Mesenchymal stem cell (in vitro differentiated cells and primary cell): Measurements from ENCODE around the gene FGGY.

Source experiments
- DNase-seq: peaks from one replicate; pipeline ENCODE4 v3.0.0-alpha.2; 2013
- H2AFZ ChIP-seq: one replicate; pipeline ENCODE4 v1.6.1; 2013; ENCODE audit warnings: low read depth, mild to moderate bottlenecking, control low read depth, inconsistent platforms, low read length, moderate library complexity
- H2AK5ac ChIP-seq: 2 replicates; pipeline ENCODE4 v1.6.1; 2013; ENCODE audit warnings: low read length, moderate library complexity, mild to moderate bottlenecking, inconsistent platforms; ENCODE audit not compliant: severe bottlenecking
- H2BK120ac ChIP-seq: one replicate; pipeline ENCODE4 v1.6.1; 2013; ENCODE audit warnings: low read depth, mild to moderate bottlenecking, inconsistent platforms, low read length, moderate library complexity
- H2BK12ac ChIP-seq, 2 experiments: one replicate each; pipeline ENCODE4 v1.6.1; 2013; ENCODE audit warnings: inconsistent platforms in 2 of 2, low read length in 2 of 2, mild to moderate bottlenecking in 2 of 2, moderate library complexity in 2 of 2, control low read depth in 1 of 2
- H2BK15ac ChIP-seq: one replicate; pipeline ENCODE4 v1.6.1; 2013; ENCODE audit warnings: mild to moderate bottlenecking, low read depth, inconsistent platforms; ENCODE audit not compliant: poor library complexity, severe bottlenecking
- H2BK5ac ChIP-seq: 2 replicates; pipeline ENCODE4 v1.6.1; 2013; ENCODE audit warnings: low read depth, mild to moderate bottlenecking, low read length, control low read depth, inconsistent platforms; ENCODE audit not compliant: poor library complexity, severe bottlenecking
- H3K14ac ChIP-seq, 2 experiments: one replicate each; pipeline ENCODE4 v1.6.1; 2013; ENCODE audit warnings: inconsistent platforms in 2 of 2, low read length in 2 of 2, control low read depth in 1 of 2, mild to moderate bottlenecking in 1 of 2, moderate library complexity in 1 of 2
- H3K18ac ChIP-seq, 2 experiments: one replicate each; pipeline ENCODE4 v1.6.1; 2013; ENCODE audit warnings: inconsistent platforms in 2 of 2, low read length in 2 of 2, control low read depth in 1 of 2, low read depth in 1 of 2, mild to moderate bottlenecking in 1 of 2
- H3K23ac ChIP-seq, 2 experiments: one replicate each; pipeline ENCODE4 v1.6.1; 2013; ENCODE audit warnings: inconsistent platforms in 2 of 2, low read length in 2 of 2, mild to moderate bottlenecking in 2 of 2, moderate library complexity in 2 of 2, control low read depth in 1 of 2
- H3K27ac ChIP-seq: 2 replicates; pipeline ENCODE4 v1.5.1; 2013; ENCODE audit warnings: mild to moderate bottlenecking, moderate library complexity, low read length, control low read depth, inconsistent platforms; ENCODE audit not compliant: poor library complexity, severe bottlenecking
- H3K27me3 ChIP-seq, 2 experiments: 2 replicates each; pipeline versions ENCODE4 v1.6.1 to v1.7.0; 2013; ENCODE audit warnings: low read length in 2 of 2, mild to moderate bottlenecking in 2 of 2, moderate library complexity in 2 of 2, control low read depth in 1 of 2, inconsistent platforms in 1 of 2; ENCODE audit not compliant: control insufficient read depth in 1 of 2, insufficient read depth in 1 of 2
- H3K36me3 ChIP-seq, 2 experiments: 2 replicates each; pipeline versions ENCODE4 v1.6.1 to v1.7.0; 2013; ENCODE audit warnings: low read length in 2 of 2, control low read depth in 1 of 2, inconsistent platforms in 1 of 2, low read depth in 1 of 2, mild to moderate bottlenecking in 1 of 2; ENCODE audit not compliant: insufficient read depth in 2 of 2, control insufficient read depth in 1 of 2
- H3K4ac ChIP-seq, 2 experiments: one replicate each; pipeline ENCODE4 v1.6.1; 2013; ENCODE audit warnings: inconsistent platforms in 2 of 2, low read length in 2 of 2, mild to moderate bottlenecking in 2 of 2, moderate library complexity in 2 of 2, control low read depth in 1 of 2, low read depth in 1 of 2
- H3K4me1 ChIP-seq: 2 replicates; pipeline ENCODE4 v1.6.1; 2013; ENCODE audit warnings: low read depth, low read length, control low read depth; ENCODE audit not compliant: control insufficient read depth, insufficient read depth
- H3K4me2 ChIP-seq: 2 replicates; pipeline ENCODE4 v1.6.1; 2013; ENCODE audit warnings: low read length, mild to moderate bottlenecking, inconsistent platforms; ENCODE audit not compliant: poor library complexity, severe bottlenecking
- H3K4me3 ChIP-seq, 2 experiments: 2 replicates each; pipeline versions ENCODE4 v1.5.1 to v1.7.0; 2013; ENCODE audit warnings: low read length in 2 of 2, mild to moderate bottlenecking in 2 of 2, control low read depth in 1 of 2, low read depth in 1 of 2; ENCODE audit not compliant: insufficient read depth in 1 of 2
- H3K79me1 ChIP-seq: replicated peaks from 2 replicates; pipeline ENCODE4 v1.6.1; 2013; ENCODE audit warnings: mild to moderate bottlenecking, control low read depth, low read length, inconsistent platforms; ENCODE audit not compliant: poor library complexity, severe bottlenecking
- H3K9ac ChIP-seq: 2 replicates; pipeline ENCODE4 v1.7.0; 2013; ENCODE audit warnings: mild to moderate bottlenecking, low read length, moderate library complexity
- H3K9me3 ChIP-seq: 2 replicates; pipeline ENCODE4 v1.7.0; 2013; ENCODE audit warnings: mild to moderate bottlenecking, low read length; ENCODE audit not compliant: control insufficient read depth
- H4K8ac ChIP-seq: one replicate; pipeline ENCODE4 v1.6.1; 2013; ENCODE audit warnings: inconsistent platforms, mild to moderate bottlenecking, low read length, moderate library complexity
- H4K91ac ChIP-seq: one replicate; pipeline ENCODE4 v1.6.1; 2013; ENCODE audit warnings: mild to moderate bottlenecking, low read length, inconsistent platforms
- WGBS: methylation state at CpG from one replicate; pipeline ENCODE4 v1.1.7; 2013; ENCODE audit warnings: mixed read lengths; 5-methylcytosine and 5-hydroxymethylcytosine counted together

FGGY gene

GRCh38 chr1:59565611-59566410, 268.9 kb downstream of the FGGY start:
- WGBS: 41% methylated on average over 3 of the region's 5 CpGs
- H2BK120ac ChIP-seq: peak overlapping the region; percentile 66
- peak overlapping the region; percentile 66 for H3K9ac ChIP-seq
- H3K36me3 ChIP-seq: no peaks in the 10 kb centered on the region
- peak overlapping the region in 1 of 2 experiments; percentile 82 for H3K18ac ChIP-seq
- peak; percentile 97 for DNase-seq
- no peak overlapping the region for H2BK15ac ChIP-seq
- H3K4me2 ChIP-seq: no peak overlapping the region
- H4K8ac ChIP-seq: no peak overlapping the region
- H2AK5ac ChIP-seq: no peak overlapping the region
- H2AFZ ChIP-seq: no peak overlapping the region
- H3K4me3 ChIP-seq: peak overlapping the region in 1 of 2 experiments; percentile 51
- H3K4me1 ChIP-seq: peaks cover 1% of the 10 kb centered on the region
- peak overlapping the region; percentile 79 for H4K91ac ChIP-seq
- peak overlapping the region; percentile 13 to 68 for H3K4ac ChIP-seq
- H3K27ac ChIP-seq: no peak overlapping the region
- H3K27me3 ChIP-seq: no peaks in the 10 kb centered on the region
- no peaks in the 10 kb centered on the region for H3K9me3 ChIP-seq
- H3K79me1 ChIP-seq: no peaks in the 10 kb centered on the region
- H2BK12ac ChIP-seq: peak overlapping the region in 1 of 2 experiments; percentile 74
- H3K23ac ChIP-seq: no peak overlapping the region
- H2BK5ac ChIP-seq: no peak overlapping the region
- H3K14ac ChIP-seq: no peak overlapping the region

- Histone ChIP-seq H4K8ac (peak overlapping the region; percentile 69), H2BK15ac (no peak overlapping the region), H2BK12ac (peak overlapping the region in 1 of 2 experiments; percentile 69), H3K9ac (no peak overlapping the region), H3K79me1 (no peaks in the 10 kb centered on the region), H3K4me3 (no peak overlapping the region), H4K91ac (peak overlapping the region; percentile 43), H3K4me1 (no peaks in the 10 kb centered on the region), H3K23ac (no peak overlapping the region), H3K27me3 (no peaks in the 10 kb centered on the region), H3K9me3 (no peaks in the 10 kb centered on the region), H3K18ac (peak overlapping the region; percentile 49 to 84), H3K4ac (no peak overlapping the region), H3K4me2 (no peak overlapping the region), H2AK5ac (no peak overlapping the region), H3K14ac (no peak overlapping the region), H3K27ac (no peak overlapping the region), H2BK5ac (no peak overlapping the region), H2AFZ (no peak overlapping the region), H2BK120ac (no peak overlapping the region), H3K36me3 (no peaks in the 10 kb centered on the region)
- DNase-seq: peak; percentile 35
- WGBS: 80% methylated on average over 5 of the region's 6 CpGs
Measured at GRCh38 chr1:59568158-59568935, 271.5 kb downstream of the FGGY start.

GRCh38 chr1:59569198-59569597, 272.3 kb downstream of the FGGY start:
- WGBS: 97% methylated on average over 1 of the region's 2 CpGs
- H3K4me1 ChIP-seq: no peaks in the 10 kb centered on the region
- H3K36me3 ChIP-seq: peaks cover 0 to 2% of the 10 kb centered on the region in 2 experiments
- H3K9me3 ChIP-seq: no peaks in the 10 kb centered on the region
- H2BK5ac ChIP-seq: no peak overlapping the region
- no peak overlapping the region for H3K4me2 ChIP-seq
- no peak overlapping the region for H2AK5ac ChIP-seq
- no peak overlapping the region for H4K91ac ChIP-seq
- no peak overlapping the region for H2BK12ac ChIP-seq
- peak; percentile 22 for DNase-seq
- no peak overlapping the region for H4K8ac ChIP-seq
- H3K27ac ChIP-seq: no peak overlapping the region
- H3K9ac ChIP-seq: no peak overlapping the region
- H3K23ac ChIP-seq: no peak overlapping the region
- H3K27me3 ChIP-seq: no peaks in the 10 kb centered on the region
- H3K79me1 ChIP-seq: no peaks in the 10 kb centered on the region
- no peak overlapping the region for H2AFZ ChIP-seq
- no peak overlapping the region for H3K4me3 ChIP-seq
- H3K18ac ChIP-seq: no peak overlapping the region
- H3K14ac ChIP-seq: no peak overlapping the region
- no peak overlapping the region for H2BK15ac ChIP-seq
- H2BK120ac ChIP-seq: no peak overlapping the region
- H3K4ac ChIP-seq: peak overlapping the region in 1 of 2 experiments; percentile 60

- H2BK12ac ChIP-seq: peak overlapping the region in 1 of 2 experiments; percentile 3
- peak overlapping the region in 1 of 2 experiments; percentile 79 for H3K18ac ChIP-seq
- H3K4me1 ChIP-seq: no peaks in the 10 kb centered on the region
- H3K9ac ChIP-seq: no peak overlapping the region
- no peak overlapping the region for H2BK5ac ChIP-seq
- DNase-seq: peak; percentile 60
- no peak overlapping the region for H3K4me2 ChIP-seq
- H3K23ac ChIP-seq: no peak overlapping the region
- no peak overlapping the region for H3K4me3 ChIP-seq
- 9% methylated on average over 3 of the region's 3 CpGs for WGBS
- no peaks in the 10 kb centered on the region for H3K27me3 ChIP-seq
- no peak overlapping the region for H2BK15ac ChIP-seq
- H2BK120ac ChIP-seq: peak overlapping the region; percentile 27
- no peak overlapping the region for H2AFZ ChIP-seq
- H3K79me1 ChIP-seq: no peaks in the 10 kb centered on the region
- no peak overlapping the region for H3K27ac ChIP-seq
- no peak overlapping the region for H3K4ac ChIP-seq
- H3K14ac ChIP-seq: no peak overlapping the region
- no peak overlapping the region for H2AK5ac ChIP-seq
- H4K8ac ChIP-seq: no peak overlapping the region
- no peak overlapping the region for H4K91ac ChIP-seq
- H3K9me3 ChIP-seq: no peaks in the 10 kb centered on the region
- peaks cover 0 to 2% of the 10 kb centered on the region in 2 experiments for H3K36me3 ChIP-seq
Measured at GRCh38 chr1:59570524-59570923, 273.6 kb downstream of the FGGY start.
